OCI-LY1 (cell line): ENCODE data around the gene ADORA3.
A peak's percentile ranks its signal among the peaks of the same experiment; 100 is the strongest.

ENCODE experiments used
- H2AFZ ChIP-seq: fragments of 200-600 bp; sonication (generic), shearing (Covaris generic); 2 replicates; pipeline ENCODE4 v1.6.0; 2014; ENCODE audit warnings: antibody characterized with exemption, mild to moderate bottlenecking, low read length
- H3F3A ChIP-seq: fragments of 200-600 bp; sonication (generic), shearing (Covaris generic); 2 replicates; pipeline ENCODE4 v1.6.0; 2014; ENCODE audit warnings: mild to moderate bottlenecking, antibody characterized with exemption, low read length, moderate library complexity; ENCODE audit not compliant: insufficient read depth
- H3K27ac ChIP-seq: fragments of 200-600 bp; sonication (generic); 2 replicates; pipeline ENCODE4 v1.5.1; 2014; ENCODE audit warnings: low read length, mixed run types, mild to moderate bottlenecking, low read depth; ENCODE audit not compliant: poor library complexity, severe bottlenecking
- H3K27me3 ChIP-seq: fragments of 200-600 bp; sonication (generic); 2 replicates; pipeline ENCODE4 v1.6.0; 2014; ENCODE audit warnings: antibody characterized with exemption, mild to moderate bottlenecking, low read length, moderate library complexity; ENCODE audit not compliant: insufficient read depth
- H3K36me3 ChIP-seq: fragments of 200-600 bp; sonication (generic); 2 replicates; pipeline ENCODE4 v1.6.1; 2014; ENCODE audit warnings: mild to moderate bottlenecking, antibody characterized with exemption, low read length, moderate library complexity, mixed read lengths; ENCODE audit not compliant: insufficient read depth
- H3K4me1 ChIP-seq: fragments of 200-600 bp; sonication (generic); 2 replicates; pipeline ENCODE4 v1.5.1; 2014; ENCODE audit warnings: mild to moderate bottlenecking, low read length, moderate library complexity; ENCODE audit not compliant: insufficient read depth, severe bottlenecking
- H3K4me2 ChIP-seq: fragments of 200-600 bp; sonication (generic), shearing (Covaris generic); 2 replicates; pipeline ENCODE4 v1.6.1; 2014; ENCODE audit warnings: low read length
- H3K4me3 ChIP-seq: fragments of 200-600 bp; sonication (generic); 2 replicates; pipeline ENCODE4 v1.5.1; 2014; ENCODE audit warnings: low read length, low read depth, mild to moderate bottlenecking, mixed read lengths; ENCODE audit not compliant: poor library complexity, severe bottlenecking
- H3K79me2 ChIP-seq: fragments of 200-600 bp; shearing (Covaris generic); 2 replicates; pipeline ENCODE4 v1.6.1; 2016; ENCODE audit warnings: mixed run types, low read length, mixed read lengths; ENCODE audit not compliant: insufficient read depth
- H3K9ac ChIP-seq: fragments of 200-600 bp; sonication (generic), shearing (Covaris generic); 2 replicates; pipeline ENCODE4 v1.6.1; 2014; ENCODE audit warnings: mild to moderate bottlenecking, low read length, mixed read lengths
- H3K9me2 ChIP-seq: fragments of 200-600 bp; sonication (generic), shearing (Covaris generic); 2 replicates; pipeline ENCODE4 v1.6.1; 2014; ENCODE audit warnings: low read depth, mild to moderate bottlenecking, low read length, mixed read lengths
- H3K9me3 ChIP-seq: fragments of 200-600 bp; shearing (Covaris generic); 2 replicates; pipeline ENCODE4 v1.6.1; 2014; ENCODE audit warnings: low read length, mixed read lengths
- H4K20me1 ChIP-seq: fragments of 200-600 bp; sonication (generic), shearing (Covaris generic); 2 replicates; pipeline ENCODE4 v1.6.0; 2016; ENCODE audit warnings: mild to moderate bottlenecking, low read length; ENCODE audit not compliant: insufficient read depth
- CTCF ChIP-seq: fragments of 200-600 bp; sonication (generic), shearing (Covaris generic); IDR thresholded peaks from 2 replicates; pipeline ENCODE4 v1.5.1; 2017; ENCODE audit warnings: mild to moderate bottlenecking, antibody characterized with exemption, low read length, moderate library complexity, mixed read lengths
- EZH2 ChIP-seq: fragments of 200-600 bp; sonication (generic), shearing (Covaris generic); IDR thresholded peaks from 2 replicates; pipeline ENCODE4 v1.8.0; 2017; ENCODE audit warnings: borderline replicate concordance, mixed run types, mild to moderate bottlenecking, antibody characterized with exemption, low read length, moderate library complexity, mixed read lengths

The ADORA3 gene

GRCh38 chr1:111516005-111516535 is 12.6 kb upstream of the ADORA3 start:
- H3K4me3 ChIP-seq = peak overlapping the region; percentile 54
- H3K9me2 ChIP-seq = no peaks in the 10 kb centered on the region
- H3K36me3 ChIP-seq = no peaks in the 10 kb centered on the region
- peaks cover 50% of the 10 kb centered on the region for H3K4me1 ChIP-seq
- no peaks in the 10 kb centered on the region for H3F3A ChIP-seq
- TF ChIP-seq EZH2 (no peak), CTCF (peak; percentile 82)
- H3K79me2 ChIP-seq = no peaks in the 10 kb centered on the region
- no peaks in the 10 kb centered on the region for H4K20me1 ChIP-seq
- no peaks in the 10 kb centered on the region for H3K27me3 ChIP-seq
- no peaks in the 10 kb centered on the region for H3K9me3 ChIP-seq
- H3K27ac ChIP-seq = peak overlapping the region; percentile 37
- peak overlapping the region; percentile 50 for H3K9ac ChIP-seq
- peak overlapping the region; percentile 72 for H3K4me2 ChIP-seq
- 0 out of 2 replicates have a peak overlapping the region, but pooled peaks have one; percentile 16 for H2AFZ ChIP-seq

- Histone ChIP-seq H3K4me1 (peaks cover 50% of the 10 kb centered on the region), H3K9me3 (no peaks in the 10 kb centered on the region), H4K20me1 (no peaks in the 10 kb centered on the region), H2AFZ (peak overlapping the region; percentile 55; the same call in 1 of the 2 replicates), H3K79me2 (no peaks in the 10 kb centered on the region), H3K4me3 (peak overlapping the region; percentile 54), H3K9me2 (no peaks in the 10 kb centered on the region), H3F3A (no peaks in the 10 kb centered on the region), H3K27me3 (no peaks in the 10 kb centered on the region), H3K4me2 (peak overlapping the region; percentile 72), H3K36me3 (no peaks in the 10 kb centered on the region), H3K27ac (peak overlapping the region; percentile 37), H3K9ac (peak overlapping the region; percentile 50)
- no peak for TF ChIP-seq EZH2
- no peak for TF ChIP-seq CTCF
Measured at GRCh38 chr1:111515291-111516004, 12.0 kb upstream of the ADORA3 start.

GRCh38 chr1:111513410-111514020 is 10.1 kb upstream of the ADORA3 start:
- H3K9me2 ChIP-seq = no peaks in the 10 kb centered on the region
- no peaks in the 10 kb centered on the region for H4K20me1 ChIP-seq
- TF ChIP-seq CTCF (peak; percentile 17; the same call in 1 of the 2 replicates), EZH2 (no peak)
- no peak overlapping the region for H2AFZ ChIP-seq
- no peak overlapping the region for H3K4me3 ChIP-seq
- H3K9ac ChIP-seq = no peak overlapping the region
- H3K27ac ChIP-seq = peak overlapping the region; percentile 20
- no peaks in the 10 kb centered on the region for H3F3A ChIP-seq
- H3K4me2 ChIP-seq = peak overlapping the region; percentile 25; the same call in 1 of the 2 replicates
- H3K79me2 ChIP-seq = no peaks in the 10 kb centered on the region
- no peaks in the 10 kb centered on the region for H3K9me3 ChIP-seq
- peaks cover 63% of the 10 kb centered on the region for H3K4me1 ChIP-seq
- no peaks in the 10 kb centered on the region for H3K36me3 ChIP-seq
- H3K27me3 ChIP-seq = no peaks in the 10 kb centered on the region
